Left lobe of liver (tissue), 2 donors: ENCODE results near the gene HINT1. TPM values are rescaled to one million over a fixed set of nuclear protein-coding genes. Genes with fewer than 3 reads are reported as not detected.
"Not testable (repeated sequence)": the region's sequence is repeated elsewhere in the genome, so short reads cannot be mapped to it uniquely, and the experiment has no call there.

Experiments used
- ATAC-seq: fragments of 200-7000 bp; cut with Tn5 transposase; one replicate; pipeline ENCODE4 v1.9.1; 2020; ENCODE audit warnings: mild to moderate bottlenecking, moderate library complexity
- DNase-seq: peaks from one replicate; pipeline ENCODE4 v3.0.0-alpha.2; 2020; ENCODE audit warnings: low spot score
- total RNA-seq: library from RNA; stranded (reverse); gene quantifications from one replicate; pipeline ENCODE4 v1.2.1, GENCODE V29; 2021
- donor health status: DM: no; HTN: no; CAD: no; lungs with moderate emphysema.
- donor health status: DM: no; HTN: yes; CAD: no.

The HINT1 gene
- 178 TPM for total RNA-seq

- peak; percentile 89 for ATAC-seq
- DNase-seq, result peak; percentile 94
Measured at GRCh38 chr5:131165119-131165727, at the start of gene HINT1. HINT1 (minus strand) TSS chr5:131165256; CDS start chr5:131165205, 51 bp downstream.

- DNase-seq, result no peak
- ATAC-seq, result no peak
Measured at GRCh38 chr5:131214609-131215227, 49.7 kb upstream of the HINT1 start.

GRCh38 chr5:131212471-131213021 is 47.5 kb upstream of the HINT1 start:
- no peak for DNase-seq
- ATAC-seq, result no peak

- ATAC-seq (no peak), DNase-seq (no peak)
Measured at GRCh38 chr5:131211669-131212068, 46.6 kb upstream of the HINT1 start.

- no peak for ATAC-seq
- no peak for DNase-seq
Measured at GRCh38 chr5:131210151-131210510, 45.1 kb upstream of the HINT1 start.

- DNase-seq (no peak), ATAC-seq (peak; percentile 39)
Measured at GRCh38 chr5:131209506-131210150, 44.6 kb upstream of the HINT1 start.

GRCh38 chr5:131209175-131209505 is 44.1 kb upstream of the HINT1 start:
- ATAC-seq (no peak), DNase-seq (no peak)

GRCh38 chr5:131206772-131207171 is 41.7 kb upstream of the HINT1 start:
- ATAC-seq, result peak; percentile 31
- DNase-seq, result no peak

- ATAC-seq (no peak), DNase-seq (no peak)
Measured at GRCh38 chr5:131206061-131206460, 41.0 kb upstream of the HINT1 start.

GRCh38 chr5:131204964-131205363 is 39.9 kb upstream of the HINT1 start:
- no peak for DNase-seq
- ATAC-seq, result no peak

GRCh38 chr5:131200560-131200959 is 35.5 kb upstream of the HINT1 start:
- ATAC-seq (no peak), DNase-seq (no peak)

- DNase-seq (no peak), ATAC-seq (no peak)
Measured at GRCh38 chr5:131198625-131199024, 33.6 kb upstream of the HINT1 start.

GRCh38 chr5:131196331-131196730 is 31.3 kb upstream of the HINT1 start:
- DNase-seq, result no peak
- ATAC-seq, result no peak

- DNase-seq (no peak), ATAC-seq (no peak)
Measured at GRCh38 chr5:131195696-131196095, 30.6 kb upstream of the HINT1 start.

GRCh38 chr5:131194725-131195124 is 29.7 kb upstream of the HINT1 start:
- DNase-seq (no peak), ATAC-seq (no peak)

- not testable (repeated sequence) for DNase-seq, ATAC-seq
Measured at GRCh38 chr5:131193897-131194296, 28.8 kb upstream of the HINT1 start.

- DNase-seq, result no peak
- no peak for ATAC-seq
Measured at GRCh38 chr5:131193106-131193505, 28.1 kb upstream of the HINT1 start.

GRCh38 chr5:131186561-131187256 is 21.7 kb upstream of the HINT1 start:
- ATAC-seq, result no peak
- no peak for DNase-seq

GRCh38 chr5:131185523-131186104 is 20.6 kb upstream of the HINT1 start:
- DNase-seq, result no peak
- no peak for ATAC-seq

GRCh38 chr5:131182839-131183238 is 17.8 kb upstream of the HINT1 start:
- ATAC-seq (no peak), DNase-seq (no peak)

GRCh38 chr5:131180407-131180806 is 15.4 kb upstream of the HINT1 start:
- ATAC-seq (no peak), DNase-seq (no peak)
